GM18951 (cell line): Measurements from ENCODE around the gene VPS72.

Experiments used
- POLR2A ChIP-seq: IDR thresholded peaks from 4 replicates; pipeline ENCODE4 v1.6.1; 2011; ENCODE audit warnings: mild to moderate bottlenecking; ENCODE audit not compliant: insufficient read length, insufficient read depth; ENCODE audit errors: extremely low read depth
- in situ Hi-C: fragments of 300-500 bp; cut with MboI; formaldehyde crosslinking; loops from one replicate; pipeline ENCODE4 v1.12.0; 2022; ENCODE audit warnings: low sequenced_read_pairs, mixed read lengths, inconsistent platforms; ENCODE audit not compliant: unreplicated experiment

VPS72 gene

DNA sequence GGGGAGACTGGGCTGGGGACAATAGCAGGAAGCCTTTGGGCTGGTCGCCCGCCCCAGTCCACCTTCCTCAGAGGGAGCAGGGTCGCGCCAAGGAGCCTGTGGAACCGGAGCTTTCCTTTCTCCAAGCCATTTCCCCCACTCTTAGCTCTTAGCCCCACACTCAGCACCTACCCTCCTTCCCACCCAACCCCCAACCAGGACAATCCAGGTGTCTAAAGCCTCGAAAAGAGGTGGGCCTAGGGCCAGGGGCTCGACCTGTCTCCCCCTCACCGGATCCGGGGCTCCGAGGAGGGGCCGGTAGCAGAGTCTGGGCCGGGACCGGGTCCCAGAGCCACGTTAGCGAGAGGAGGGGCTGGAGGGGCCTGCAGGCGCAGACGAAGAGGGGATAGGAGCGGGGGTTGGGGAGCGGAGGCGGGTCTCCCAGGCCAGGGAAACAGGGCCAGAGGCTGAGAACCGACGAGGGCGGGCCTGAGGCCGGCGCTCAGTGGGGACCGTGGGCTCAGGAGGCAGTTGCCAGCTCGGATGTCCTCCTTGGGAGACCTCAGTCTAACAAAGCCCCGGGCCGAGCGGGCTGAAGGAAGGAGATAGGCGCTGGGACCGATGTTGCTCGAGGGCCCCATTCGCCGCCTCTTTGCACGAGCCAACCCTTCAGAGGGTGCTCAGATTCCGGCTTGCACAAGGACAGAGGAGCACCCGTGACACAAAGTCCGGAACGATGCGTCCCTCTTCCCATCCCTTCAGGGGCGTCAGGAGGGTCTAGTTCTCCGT, 44.5 kb downstream of the VPS72 start:
- no peak for TF ChIP-seq POLR2A
- in situ Hi-C loops, result no loop called here

DNA sequence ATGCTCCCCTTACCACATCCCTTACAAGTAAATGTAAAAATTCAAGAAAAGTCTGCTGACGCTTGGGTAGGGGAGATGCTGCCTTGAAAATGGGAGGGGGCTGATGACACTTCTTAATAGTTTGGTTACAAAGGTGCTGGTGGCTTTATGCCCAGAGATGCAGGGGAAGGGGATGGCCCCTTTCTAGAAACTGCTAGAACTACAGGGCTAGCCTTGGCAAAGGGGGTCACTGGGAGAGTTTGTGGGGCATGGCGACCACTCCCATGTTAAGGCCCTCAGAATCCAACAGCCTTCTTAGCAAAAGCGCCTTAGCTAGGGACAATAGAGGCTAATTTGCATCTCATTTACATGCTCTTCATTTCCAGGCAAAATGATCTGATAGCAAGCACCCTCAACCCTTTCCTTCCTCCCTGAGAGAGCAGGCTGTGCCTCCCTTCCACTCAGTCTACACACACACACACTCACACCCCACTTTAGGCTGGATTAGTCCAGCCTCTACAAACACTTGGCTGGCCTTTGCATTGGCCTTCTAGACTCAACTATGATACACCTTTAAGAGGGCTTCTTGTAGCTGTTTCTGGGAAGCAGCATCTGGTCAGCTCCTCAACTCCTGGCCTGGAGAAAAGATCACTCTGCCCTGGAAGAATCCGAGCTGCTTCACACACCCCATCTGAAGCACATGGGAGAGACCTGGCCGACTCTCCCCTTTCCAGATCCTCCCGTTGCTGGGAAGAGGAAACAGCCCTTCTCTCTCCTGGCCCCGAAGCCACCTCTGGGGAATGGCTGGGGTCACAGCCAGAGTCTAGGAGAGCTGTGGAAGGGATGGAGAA, 45.3 kb downstream of the VPS72 start:
- in situ Hi-C loops, result no loop called here

DNA sequence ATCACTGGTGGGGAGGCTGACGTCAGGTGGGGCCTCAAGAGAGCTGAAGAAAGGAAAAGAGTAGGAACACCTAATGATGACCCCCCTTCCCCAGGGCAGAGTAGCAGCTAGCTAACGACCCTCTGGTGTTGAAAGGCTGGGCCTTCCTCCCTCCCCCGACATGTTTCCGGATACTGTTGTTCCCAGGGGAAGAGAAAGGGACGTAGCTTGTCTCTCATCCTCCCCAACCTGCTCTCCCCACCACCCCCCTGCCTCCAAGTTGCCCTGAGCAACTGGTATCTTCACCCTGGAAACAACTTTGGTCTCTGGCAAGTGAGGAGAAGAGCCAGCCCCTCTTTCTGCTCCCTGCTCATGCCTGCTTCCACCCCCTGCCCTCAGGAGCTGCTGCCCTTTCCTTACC, 46.0 kb downstream of the VPS72 start:
- in situ Hi-C loops, result no loop called here
- TF ChIP-seq POLR2A, result no peak

More for the DNA sequence above, 45.3 kb downstream of the VPS72 start:
- no peak for TF ChIP-seq POLR2A

DNA sequence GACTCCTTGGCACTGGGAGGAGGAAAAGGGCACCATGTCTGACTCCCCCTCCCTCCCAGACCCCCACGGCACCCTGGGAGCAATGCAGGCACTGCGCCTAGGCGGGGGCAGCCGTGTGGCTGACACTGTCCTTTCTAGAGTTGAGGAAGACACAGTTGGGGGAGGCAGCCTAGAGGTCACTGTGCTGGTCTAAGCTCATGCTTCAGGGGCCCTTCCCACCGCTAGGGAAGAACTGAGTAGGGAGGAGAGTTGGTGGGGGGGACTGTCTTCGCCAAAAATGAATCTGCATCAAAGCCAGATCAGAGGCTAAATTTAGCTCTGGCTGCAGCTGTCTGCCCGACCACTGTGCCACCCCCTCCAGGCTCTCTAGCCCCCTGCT, 47.0 kb downstream of the VPS72 start:
- in situ Hi-C loops, result no loop called here
- no peak for TF ChIP-seq POLR2A

DNA sequence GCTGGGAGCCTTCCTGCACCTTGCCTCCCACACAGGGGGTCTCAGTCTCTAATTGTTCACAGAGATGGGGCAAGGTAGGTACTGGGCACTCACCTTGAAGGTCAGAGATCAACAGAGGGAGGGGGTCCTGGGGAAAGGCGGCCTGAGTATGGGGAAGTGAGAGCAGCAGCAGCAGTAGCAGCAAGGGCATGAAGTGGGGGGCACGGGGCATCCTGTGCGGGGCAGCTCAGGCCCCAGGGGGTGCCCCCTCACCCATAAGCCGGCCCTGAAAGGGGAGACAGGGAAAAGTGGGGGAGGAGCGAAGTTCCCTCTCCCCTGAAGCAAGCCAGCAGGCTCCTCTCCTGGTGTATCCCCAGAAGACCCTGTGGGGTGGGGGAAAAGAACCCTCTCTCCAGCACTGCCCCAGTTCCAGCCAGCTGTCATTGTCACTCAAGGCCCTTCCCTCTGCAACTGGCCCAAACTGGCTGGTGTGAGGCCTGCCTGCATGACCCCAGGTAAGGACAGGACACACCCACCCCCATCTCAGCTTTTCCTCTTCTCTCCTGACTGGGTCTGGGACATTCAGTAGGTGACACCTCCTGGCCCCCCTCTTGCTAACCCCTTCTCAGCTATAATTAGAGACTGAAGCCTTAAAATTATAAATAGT, 47.5 kb downstream of the VPS72 start:
- TF ChIP-seq POLR2A, result no peak
- in situ Hi-C loops, result no loop called here

DNA sequence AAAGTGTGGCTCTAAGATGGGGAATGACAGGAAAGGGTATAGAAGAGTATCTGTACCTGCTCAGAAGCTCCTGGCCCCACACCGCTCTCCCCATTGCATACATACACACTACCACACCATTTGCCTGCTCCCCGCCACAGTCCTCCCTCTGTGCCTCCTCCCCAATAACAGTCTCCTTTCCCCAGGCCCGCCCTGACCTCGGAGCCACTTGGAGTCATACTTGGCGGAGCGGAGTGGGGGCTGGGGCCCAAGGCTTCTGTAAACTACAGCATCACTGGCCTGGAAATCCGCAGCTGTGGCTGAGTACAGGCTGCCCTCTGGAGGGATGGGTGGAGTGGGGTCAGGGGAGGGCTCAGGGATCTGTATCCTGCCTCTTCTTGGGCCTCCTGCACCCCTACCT, 52.2 kb downstream of the VPS72 start:
- in situ Hi-C loops, result no loop called here
- no peak for TF ChIP-seq POLR2A

DNA sequence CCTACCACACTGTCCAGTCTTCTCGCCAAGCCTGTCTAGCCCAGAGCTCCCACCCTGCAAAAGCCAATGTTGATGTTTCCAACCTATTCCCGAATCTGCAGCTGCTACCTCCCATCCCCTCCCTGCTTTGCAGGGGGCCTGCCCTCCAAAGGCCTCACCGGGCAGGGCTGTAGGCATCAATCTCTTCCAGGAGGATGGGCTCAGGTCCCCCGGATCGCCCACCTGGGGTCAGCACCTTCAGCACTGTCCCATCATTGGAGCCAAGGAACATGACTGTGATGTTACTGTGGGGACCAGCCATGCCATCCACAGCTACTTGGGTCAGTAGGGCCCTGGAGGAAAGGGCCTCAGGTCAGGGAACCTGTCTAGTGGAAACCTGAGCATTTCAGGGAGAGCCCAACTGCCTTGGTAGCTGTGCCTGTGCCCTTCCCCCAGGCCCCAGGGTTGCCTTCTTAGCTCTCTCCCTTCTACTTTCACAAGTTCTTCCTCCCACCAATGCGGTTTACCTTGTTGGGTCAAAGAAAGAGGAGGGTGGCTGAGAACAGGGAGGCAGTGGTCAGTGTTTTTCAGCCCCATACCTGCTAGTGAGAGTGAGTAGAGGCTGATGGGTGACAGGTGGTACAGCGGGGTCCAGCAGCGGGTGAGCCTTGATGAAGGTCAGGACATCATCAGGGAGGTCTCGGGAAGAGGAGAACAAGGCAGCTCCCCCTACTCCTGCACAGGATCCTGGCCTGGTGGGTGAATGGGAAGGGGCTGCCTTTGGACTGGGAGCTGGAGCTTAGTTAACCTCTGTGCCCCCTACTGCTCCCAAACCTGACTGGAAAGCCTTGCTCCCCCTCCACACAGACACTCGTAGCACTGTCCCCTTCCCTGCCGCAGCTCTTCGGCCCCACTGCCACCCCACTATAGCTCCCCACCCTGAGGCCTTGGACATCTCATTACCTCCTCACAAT, 54.3 kb downstream of the VPS72 start:
- TF ChIP-seq POLR2A, result no peak
- in situ Hi-C loops, result no loop called here

DNA sequence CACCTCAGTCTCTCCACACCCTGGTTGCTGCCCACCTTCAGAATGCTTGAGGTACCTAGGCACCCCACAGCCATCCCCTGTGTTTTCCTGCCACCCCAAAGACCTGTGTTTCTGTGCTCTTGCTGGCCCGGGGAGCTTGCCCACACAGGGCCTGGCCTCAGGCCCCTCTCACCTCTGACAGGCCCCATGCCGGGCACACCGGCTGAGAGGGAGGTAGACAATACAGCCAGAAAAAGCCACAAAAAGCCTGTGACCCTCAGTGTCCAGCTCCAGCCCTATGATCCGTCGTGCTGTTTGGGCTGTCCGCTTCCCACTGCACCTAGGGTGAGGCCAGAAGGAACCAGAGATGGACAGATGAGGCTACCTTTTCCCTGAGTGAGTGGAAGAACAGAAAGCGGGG, 55.0 kb downstream of the VPS72 start:
- TF ChIP-seq POLR2A, result no peak
- in situ Hi-C loops, result no loop called here

DNA sequence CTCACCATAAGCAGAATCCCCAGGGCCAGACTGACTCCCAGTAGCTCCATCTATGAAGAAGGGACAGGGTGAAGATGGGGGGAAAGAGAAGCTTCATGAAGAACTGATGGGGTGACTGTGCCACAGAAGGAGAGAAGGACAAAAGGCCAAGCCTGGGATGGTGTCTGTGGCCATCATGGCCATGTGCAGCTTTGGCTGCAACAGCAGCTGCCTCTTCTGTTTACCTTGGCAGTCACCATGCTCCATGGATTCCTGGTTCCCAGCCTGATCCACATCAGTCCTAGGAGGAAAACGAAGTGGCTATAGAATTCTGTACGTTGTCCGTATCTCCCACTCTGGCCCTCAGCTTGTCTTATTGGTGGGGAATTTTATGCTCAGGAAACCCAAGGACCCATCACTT, 55.6 kb downstream of the VPS72 start:
- in situ Hi-C loops, result no loop called here
- no peak for TF ChIP-seq POLR2A

DNA sequence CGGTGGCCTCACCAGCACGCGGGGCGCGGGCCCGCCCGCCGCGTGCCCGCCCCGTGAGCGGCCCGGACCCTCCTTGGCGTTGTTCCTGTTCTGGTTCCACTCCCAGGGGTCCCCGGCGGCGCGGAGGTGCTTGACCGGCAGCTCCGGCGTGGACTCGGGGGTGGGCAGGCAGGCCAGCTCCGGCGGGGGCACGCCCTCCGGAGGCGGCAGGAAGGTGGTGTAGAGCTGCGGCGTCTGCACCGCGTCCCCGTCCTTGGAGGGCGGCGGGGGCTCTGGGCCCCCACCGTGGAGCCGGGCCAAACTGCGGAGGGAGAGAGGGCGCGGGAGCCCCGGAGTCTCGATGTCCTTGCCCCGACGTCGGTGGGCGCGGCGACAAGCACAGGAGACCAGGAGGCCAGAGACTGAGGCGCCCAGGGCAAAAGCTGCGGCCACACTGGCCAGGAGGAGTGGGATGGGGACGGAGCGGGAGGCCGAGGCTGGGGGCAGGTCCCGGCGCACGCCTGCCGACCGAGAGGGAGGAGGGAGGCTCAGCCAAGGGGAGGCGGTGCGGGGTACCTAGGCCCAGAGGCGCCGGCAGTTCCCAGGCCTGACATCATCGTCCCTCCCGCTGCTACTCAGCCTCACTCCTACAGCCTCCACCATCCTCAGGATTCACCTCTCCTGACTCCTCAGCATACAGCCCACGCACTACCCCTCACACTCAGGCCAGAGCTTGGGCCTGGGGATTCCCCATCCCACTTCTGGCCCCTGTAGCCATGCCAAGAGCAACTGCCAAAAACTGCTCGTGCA, 56.8 kb downstream of the VPS72 start:
- no peak for TF ChIP-seq POLR2A
- in situ Hi-C loops, result no loop called here

DNA sequence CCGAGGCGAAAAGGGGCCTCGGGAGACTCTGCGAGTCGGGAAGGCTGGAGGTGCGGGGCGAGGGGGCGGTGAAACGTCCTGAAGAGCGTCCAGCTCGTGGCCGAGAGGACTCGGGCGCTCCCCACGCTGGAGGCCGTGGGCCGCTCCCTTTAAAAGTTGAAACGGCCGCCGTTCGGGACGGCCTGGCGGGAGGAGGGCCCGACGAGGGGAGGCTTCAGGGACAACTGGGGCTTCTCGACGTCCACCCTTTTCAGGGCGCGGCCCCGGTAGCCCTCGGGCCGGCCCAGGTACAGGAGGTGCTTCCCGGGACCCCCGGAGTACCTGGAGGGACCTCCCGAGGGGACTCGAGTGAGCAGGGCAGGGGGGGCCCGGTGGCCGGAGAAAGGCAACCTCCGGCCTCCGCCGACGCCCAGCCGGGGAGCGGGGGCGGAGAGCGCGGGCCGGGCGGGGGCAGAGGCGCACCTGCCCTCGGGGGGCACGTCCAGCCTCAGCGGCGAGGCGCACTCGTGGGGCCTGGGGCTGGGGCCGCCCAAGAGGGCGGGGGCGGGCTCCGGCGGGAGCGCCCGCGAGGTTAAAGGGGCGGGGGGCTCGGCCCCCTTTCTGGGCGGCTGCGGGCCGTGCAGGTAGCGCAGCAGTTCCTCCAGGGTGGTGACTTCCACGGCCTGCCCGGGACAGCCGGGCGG, 57.5 kb downstream of the VPS72 start:
- no peak for TF ChIP-seq POLR2A
- in situ Hi-C loops, result no loop called here
